ENCODE measurements around the gene DPYD. TPM values are rescaled to one million over a fixed set of nuclear protein-coding genes. Genes with fewer than 3 reads are reported as not detected.

Gene DPYD
- total RNA-seq = 10 to 100 TPM in 1 of 2 donors, 1 to 10 TPM in 1; 4.9 to 11.7 TPM

DNA sequence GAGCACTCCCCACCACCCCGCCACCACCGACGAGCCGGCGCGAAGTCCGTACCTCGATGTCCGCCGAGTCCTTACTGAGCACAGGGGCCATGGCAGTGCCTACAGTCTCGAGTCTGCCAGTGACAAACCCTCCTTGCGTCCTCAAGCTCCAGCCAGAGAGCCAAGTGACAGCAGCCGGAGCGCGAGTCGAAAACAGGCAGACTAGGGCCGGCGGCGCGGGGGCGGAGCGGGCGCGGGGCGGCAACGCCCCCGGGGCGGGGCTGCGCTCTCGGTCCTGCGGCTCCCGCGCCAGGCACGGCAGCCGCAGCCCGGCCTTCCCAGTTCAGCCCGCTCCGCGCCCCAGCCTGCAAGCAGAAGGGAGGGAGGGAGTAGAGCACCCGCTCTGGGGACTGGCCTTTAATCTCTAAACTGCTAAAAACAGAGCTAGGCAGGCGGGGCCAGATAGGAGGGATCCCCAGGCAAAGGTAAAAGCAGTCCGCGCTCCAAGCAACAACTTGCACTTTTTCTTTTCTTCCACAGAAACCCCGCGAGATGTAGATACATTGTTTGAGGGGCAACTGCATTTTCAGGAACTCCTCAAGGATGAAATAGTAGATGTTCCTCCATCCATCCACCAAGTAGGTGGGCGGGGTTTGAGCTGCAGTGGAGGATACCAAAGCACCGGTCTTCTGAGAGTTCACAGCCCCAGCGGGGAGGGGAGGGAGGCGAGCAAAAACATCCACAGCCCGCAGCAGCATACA, at the start of gene DPYD:
DPYD (minus strand) TSS at position 203 of the 740 bp plus-strand sequence; CDS start at position 91, 112 bp downstream.
- Histone ChIP-seq H3K9ac (ENCODE audit: low read depth in 2 of 2, low read length in 2 of 2) (peak within 1 kb of the TSS; percentile 75 to 81), H3K4me1 (no peaks in the 10 kb centered on the region), H3K27ac (peak within 1 kb of the TSS; percentile 93), H3K36me3 (no peaks in the 10 kb centered on the region), H3K9me3 (no peaks in the 10 kb centered on the region), H3K27me3 (no peaks in the 10 kb centered on the region), H3K4me3 (peak within 1 kb of the TSS; percentile 79)
- intact Hi-C loops (cut with DNase I) = no loop called here
- TF ChIP-seq, protein P1, sequence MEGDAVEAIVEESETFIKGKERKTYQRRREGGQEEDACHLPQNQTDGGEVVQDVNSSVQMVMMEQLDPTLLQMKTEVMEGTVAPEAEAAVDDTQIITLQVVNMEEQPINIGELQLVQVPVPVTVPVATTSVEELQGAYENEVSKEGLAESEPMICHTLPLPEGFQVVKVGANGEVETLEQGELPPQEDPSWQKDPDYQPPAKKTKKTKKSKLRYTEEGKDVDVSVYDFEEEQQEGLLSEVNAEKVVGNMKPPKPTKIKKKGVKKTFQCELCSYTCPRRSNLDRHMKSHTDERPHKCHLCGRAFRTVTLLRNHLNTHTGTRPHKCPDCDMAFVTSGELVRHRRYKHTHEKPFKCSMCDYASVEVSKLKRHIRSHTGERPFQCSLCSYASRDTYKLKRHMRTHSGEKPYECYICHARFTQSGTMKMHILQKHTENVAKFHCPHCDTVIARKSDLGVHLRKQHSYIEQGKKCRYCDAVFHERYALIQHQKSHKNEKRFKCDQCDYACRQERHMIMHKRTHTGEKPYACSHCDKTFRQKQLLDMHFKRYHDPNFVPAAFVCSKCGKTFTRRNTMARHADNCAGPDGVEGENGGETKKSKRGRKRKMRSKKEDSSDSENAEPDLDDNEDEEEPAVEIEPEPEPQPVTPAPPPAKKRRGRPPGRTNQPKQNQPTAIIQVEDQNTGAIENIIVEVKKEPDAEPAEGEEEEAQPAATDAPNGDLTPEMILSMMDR (IDR thresholded peaks at IDR 0.05) = no peak
- DNase-seq = peak; percentile 88

DNA sequence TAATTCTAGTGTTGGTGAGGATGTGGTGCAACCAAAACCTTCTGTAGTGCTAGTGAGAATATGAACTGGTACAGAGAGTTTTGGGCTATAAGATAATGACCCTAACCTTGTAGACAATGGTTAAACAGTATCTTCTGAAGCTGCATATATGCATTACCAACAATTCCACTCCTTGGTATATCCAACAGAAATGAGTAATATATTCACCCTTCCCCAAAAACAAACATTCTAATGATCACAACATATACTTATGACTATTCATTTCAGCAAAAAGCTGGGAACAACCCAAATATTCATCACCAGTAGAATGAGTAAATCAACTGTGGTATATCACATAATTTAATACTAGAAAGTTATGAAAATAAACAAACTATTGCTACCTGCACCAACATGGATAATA, 39.6 kb upstream of the DPYD start:
- no peak for DNase-seq
- H3K4me1 ChIP-seq = no peaks in the 10 kb centered on the region
- H3K4me3 ChIP-seq = no peak overlapping the region
- no peaks in the 10 kb centered on the region for H3K9me3 ChIP-seq
- no peak overlapping the region for H3K27ac ChIP-seq
- intact Hi-C loops (cut with DNase I) = no loop called here
- no peaks in the 10 kb centered on the region for H3K27me3 ChIP-seq
- no peak overlapping the region for H3K9ac ChIP-seq (ENCODE audit: low read depth in 2 of 2, low read length in 2 of 2)
- no peaks in the 10 kb centered on the region for H3K36me3 ChIP-seq
- TF ChIP-seq, protein P1 (IDR thresholded peaks at IDR 0.05) = no peak

DNA sequence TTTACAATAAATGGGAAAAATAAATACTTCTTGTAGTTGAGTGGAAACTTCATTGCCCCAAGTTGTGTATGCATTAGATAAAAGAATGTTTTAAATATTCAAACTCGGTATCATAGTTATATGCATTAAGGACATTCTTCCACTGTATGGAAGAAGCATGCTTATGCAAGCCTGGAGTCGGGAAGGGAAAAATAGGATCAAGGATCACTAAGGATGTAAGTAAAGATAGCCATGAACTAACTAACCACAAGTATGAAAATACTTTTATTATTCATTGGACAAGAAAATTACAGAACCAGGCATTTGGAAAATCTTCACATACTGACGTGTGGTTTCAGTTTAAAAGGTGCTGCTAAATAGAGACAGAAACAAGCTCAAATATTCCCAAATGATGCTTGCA, 26.9 kb upstream of the DPYD start:
- TF ChIP-seq, protein P1 (IDR thresholded peaks at IDR 0.05) = no peak
- H3K4me1 ChIP-seq = no peaks in the 10 kb centered on the region
- no peaks in the 10 kb centered on the region for H3K9me3 ChIP-seq
- H3K27ac ChIP-seq = no peak overlapping the region
- no peaks in the 10 kb centered on the region for H3K27me3 ChIP-seq
- no peak for DNase-seq
- H3K4me3 ChIP-seq = no peak overlapping the region
- H3K36me3 ChIP-seq = no peaks in the 10 kb centered on the region
- H3K9ac ChIP-seq (ENCODE audit: low read depth in 2 of 2, low read length in 2 of 2) = no peak overlapping the region
- intact Hi-C loops (cut with DNase I) = no loop called here

DNA sequence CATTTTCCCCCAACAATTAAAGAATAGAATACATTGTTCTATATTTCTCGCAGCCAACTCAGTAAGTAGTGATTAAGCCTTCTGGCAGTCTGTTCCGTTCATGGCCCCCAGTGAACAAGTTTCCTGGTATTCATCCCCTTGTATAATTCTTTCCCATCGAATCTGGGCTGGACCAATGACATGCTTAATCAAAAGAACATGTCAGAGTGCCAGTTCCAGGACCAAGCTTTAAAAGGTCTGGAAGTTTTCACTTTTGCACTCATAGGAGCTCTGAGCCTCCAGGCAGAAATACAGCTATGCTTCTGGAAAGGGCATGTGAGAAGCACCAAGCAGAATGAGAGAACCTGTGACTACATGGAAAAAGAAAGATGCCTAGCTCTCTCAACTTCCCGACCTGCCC, 22.5 kb upstream of the DPYD start:
- no peak for DNase-seq
- H3K4me1 ChIP-seq = no peaks in the 10 kb centered on the region
- no peak overlapping the region for H3K27ac ChIP-seq
- H3K36me3 ChIP-seq = no peaks in the 10 kb centered on the region
- no peaks in the 10 kb centered on the region for H3K9me3 ChIP-seq
- H3K9ac ChIP-seq (ENCODE audit: low read depth in 2 of 2, low read length in 2 of 2) = no peak overlapping the region
- H3K27me3 ChIP-seq = no peaks in the 10 kb centered on the region
- no peak overlapping the region for H3K4me3 ChIP-seq
- TF ChIP-seq, protein P1 (IDR thresholded peaks at IDR 0.05) = no peak
- intact Hi-C loops (cut with DNase I) = no loop called here

DNA sequence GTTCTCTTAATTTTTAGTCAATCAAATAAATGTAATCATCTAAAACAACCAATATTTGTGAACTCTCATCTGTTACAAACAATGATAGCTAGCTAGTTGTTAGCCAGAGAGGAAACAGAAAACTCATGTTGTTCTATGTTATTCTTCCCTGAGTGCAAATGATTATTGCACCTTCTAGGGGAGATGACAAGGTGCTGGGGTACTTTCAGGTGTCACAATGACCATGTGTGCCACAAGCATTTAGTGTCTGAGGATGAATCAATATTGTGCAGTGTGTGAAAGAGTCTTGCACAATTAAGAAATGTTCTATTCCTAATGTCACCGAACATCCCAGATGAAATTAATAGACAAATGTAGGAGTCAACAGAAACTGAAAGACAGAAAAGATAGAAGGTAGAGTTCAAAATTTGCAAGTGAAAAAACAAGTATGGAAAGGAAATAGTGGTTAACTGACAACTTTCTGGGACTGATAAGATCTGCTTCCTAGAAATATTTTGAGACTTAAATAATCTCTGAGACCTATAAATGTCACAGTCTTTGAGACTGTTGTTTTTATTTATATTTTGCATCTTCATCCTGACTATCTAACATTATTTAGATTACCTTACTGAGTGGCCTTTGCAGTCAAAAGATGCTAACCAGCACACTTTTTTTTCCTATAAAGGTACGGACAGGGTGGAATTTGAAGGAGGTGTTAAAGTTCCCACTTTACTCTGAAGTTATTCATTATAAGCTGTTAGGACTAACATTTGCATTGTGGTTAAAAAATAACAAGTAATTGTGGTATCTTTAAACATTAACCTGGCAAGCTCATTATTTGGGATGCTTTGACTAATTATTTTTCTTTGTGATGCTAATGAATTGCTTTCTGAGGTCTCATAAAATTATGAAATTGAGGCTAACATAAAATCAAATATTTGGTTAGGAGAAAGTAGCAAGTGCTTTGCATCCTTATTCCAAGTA, 21.6 kb upstream of the DPYD start:
- TF ChIP-seq, protein P1 (IDR thresholded peaks at IDR 0.05) = no peak
- Histone ChIP-seq H3K9me3 (no peaks in the 10 kb centered on the region), H3K4me3 (no peak overlapping the region), H3K27me3 (no peaks in the 10 kb centered on the region), H3K4me1 (no peaks in the 10 kb centered on the region), H3K27ac (no peak overlapping the region), H3K9ac (ENCODE audit: low read depth in 2 of 2, low read length in 2 of 2) (no peak overlapping the region), H3K36me3 (no peaks in the 10 kb centered on the region)
- DNase-seq = no peak
- intact Hi-C loops (cut with DNase I) = no loop called here

Data from colonic mucosa (tissue), 4 donors.